Mesenchymal stem cell (in vitro differentiated cells and primary cell): ENCODE measurements around the gene HS2ST1.

Experiments
- DNase-seq: peaks from one replicate; pipeline ENCODE4 v3.0.0-alpha.2; 2013
- H2AFZ ChIP-seq: one replicate; pipeline ENCODE4 v1.6.1; 2013; ENCODE audit warnings: low read depth, mild to moderate bottlenecking, control low read depth, inconsistent platforms, low read length, moderate library complexity
- H2AK5ac ChIP-seq: 2 replicates; pipeline ENCODE4 v1.6.1; 2013; ENCODE audit warnings: low read length, moderate library complexity, mild to moderate bottlenecking, inconsistent platforms; ENCODE audit not compliant: severe bottlenecking
- H2BK120ac ChIP-seq: one replicate; pipeline ENCODE4 v1.6.1; 2013; ENCODE audit warnings: low read depth, mild to moderate bottlenecking, inconsistent platforms, low read length, moderate library complexity
- H2BK12ac ChIP-seq, 2 experiments: one replicate each; pipeline ENCODE4 v1.6.1; 2013; ENCODE audit warnings: inconsistent platforms in 2 of 2, low read length in 2 of 2, mild to moderate bottlenecking in 2 of 2, moderate library complexity in 2 of 2, control low read depth in 1 of 2
- H2BK15ac ChIP-seq: one replicate; pipeline ENCODE4 v1.6.1; 2013; ENCODE audit warnings: mild to moderate bottlenecking, low read depth, inconsistent platforms; ENCODE audit not compliant: poor library complexity, severe bottlenecking
- H2BK5ac ChIP-seq: 2 replicates; pipeline ENCODE4 v1.6.1; 2013; ENCODE audit warnings: low read depth, mild to moderate bottlenecking, low read length, control low read depth, inconsistent platforms; ENCODE audit not compliant: poor library complexity, severe bottlenecking
- H3K14ac ChIP-seq, 2 experiments: one replicate each; pipeline ENCODE4 v1.6.1; 2013; ENCODE audit warnings: inconsistent platforms in 2 of 2, low read length in 2 of 2, control low read depth in 1 of 2, mild to moderate bottlenecking in 1 of 2, moderate library complexity in 1 of 2
- H3K18ac ChIP-seq, 2 experiments: one replicate each; pipeline ENCODE4 v1.6.1; 2013; ENCODE audit warnings: inconsistent platforms in 2 of 2, low read length in 2 of 2, control low read depth in 1 of 2, low read depth in 1 of 2, mild to moderate bottlenecking in 1 of 2
- H3K23ac ChIP-seq, 2 experiments: one replicate each; pipeline ENCODE4 v1.6.1; 2013; ENCODE audit warnings: inconsistent platforms in 2 of 2, low read length in 2 of 2, mild to moderate bottlenecking in 2 of 2, moderate library complexity in 2 of 2, control low read depth in 1 of 2
- H3K27ac ChIP-seq: 2 replicates; pipeline ENCODE4 v1.5.1; 2013; ENCODE audit warnings: mild to moderate bottlenecking, moderate library complexity, low read length, control low read depth, inconsistent platforms; ENCODE audit not compliant: poor library complexity, severe bottlenecking
- H3K27me3 ChIP-seq, 2 experiments: 2 replicates each; pipeline versions ENCODE4 v1.6.1 to v1.7.0; 2013; ENCODE audit warnings: low read length in 2 of 2, mild to moderate bottlenecking in 2 of 2, moderate library complexity in 2 of 2, control low read depth in 1 of 2, inconsistent platforms in 1 of 2; ENCODE audit not compliant: control insufficient read depth in 1 of 2, insufficient read depth in 1 of 2
- H3K36me3 ChIP-seq, 2 experiments: 2 replicates each; pipeline versions ENCODE4 v1.6.1 to v1.7.0; 2013; ENCODE audit warnings: low read length in 2 of 2, control low read depth in 1 of 2, inconsistent platforms in 1 of 2, low read depth in 1 of 2, mild to moderate bottlenecking in 1 of 2; ENCODE audit not compliant: insufficient read depth in 2 of 2, control insufficient read depth in 1 of 2
- H3K4ac ChIP-seq, 2 experiments: one replicate each; pipeline ENCODE4 v1.6.1; 2013; ENCODE audit warnings: inconsistent platforms in 2 of 2, low read length in 2 of 2, mild to moderate bottlenecking in 2 of 2, moderate library complexity in 2 of 2, control low read depth in 1 of 2, low read depth in 1 of 2
- H3K4me1 ChIP-seq: 2 replicates; pipeline ENCODE4 v1.6.1; 2013; ENCODE audit warnings: low read depth, low read length, control low read depth; ENCODE audit not compliant: control insufficient read depth, insufficient read depth
- H3K4me2 ChIP-seq: 2 replicates; pipeline ENCODE4 v1.6.1; 2013; ENCODE audit warnings: low read length, mild to moderate bottlenecking, inconsistent platforms; ENCODE audit not compliant: poor library complexity, severe bottlenecking
- H3K4me3 ChIP-seq, 2 experiments: 2 replicates each; pipeline versions ENCODE4 v1.5.1 to v1.7.0; 2013; ENCODE audit warnings: low read length in 2 of 2, mild to moderate bottlenecking in 2 of 2, control low read depth in 1 of 2, low read depth in 1 of 2; ENCODE audit not compliant: insufficient read depth in 1 of 2
- H3K79me1 ChIP-seq: replicated peaks from 2 replicates; pipeline ENCODE4 v1.6.1; 2013; ENCODE audit warnings: mild to moderate bottlenecking, control low read depth, low read length, inconsistent platforms; ENCODE audit not compliant: poor library complexity, severe bottlenecking
- H3K9ac ChIP-seq: 2 replicates; pipeline ENCODE4 v1.7.0; 2013; ENCODE audit warnings: mild to moderate bottlenecking, low read length, moderate library complexity
- H3K9me3 ChIP-seq: 2 replicates; pipeline ENCODE4 v1.7.0; 2013; ENCODE audit warnings: mild to moderate bottlenecking, low read length; ENCODE audit not compliant: control insufficient read depth
- H4K8ac ChIP-seq: one replicate; pipeline ENCODE4 v1.6.1; 2013; ENCODE audit warnings: inconsistent platforms, mild to moderate bottlenecking, low read length, moderate library complexity
- H4K91ac ChIP-seq: one replicate; pipeline ENCODE4 v1.6.1; 2013; ENCODE audit warnings: mild to moderate bottlenecking, low read length, inconsistent platforms
- WGBS: methylation state at CpG from one replicate; pipeline ENCODE4 v1.1.7; 2013; ENCODE audit warnings: mixed read lengths; 5-methylcytosine and 5-hydroxymethylcytosine counted together

Gene HS2ST1

GRCh38 chr1:87039096-87039495 is 124.7 kb downstream of the HS2ST1 start:
- no peak overlapping the region for H3K23ac ChIP-seq
- no peak for DNase-seq
- H3K79me1 ChIP-seq, result peaks cover 6% of the 10 kb centered on the region
- no peaks in the 10 kb centered on the region for H3K4me1 ChIP-seq
- no peak overlapping the region for H4K91ac ChIP-seq
- H2BK5ac ChIP-seq, result no peak overlapping the region
- WGBS, result 96% methylated on average over 3 of the region's 3 CpGs
- H3K18ac ChIP-seq, result no peak overlapping the region
- H2BK15ac ChIP-seq, result no peak overlapping the region
- H3K9ac ChIP-seq, result no peak overlapping the region
- no peak overlapping the region for H2BK12ac ChIP-seq
- no peak overlapping the region for H3K14ac ChIP-seq
- no peaks in the 10 kb centered on the region for H3K27me3 ChIP-seq
- no peaks in the 10 kb centered on the region for H3K9me3 ChIP-seq
- H3K27ac ChIP-seq, result no peak overlapping the region
- H3K4me3 ChIP-seq, result no peak overlapping the region
- no peak overlapping the region for H4K8ac ChIP-seq
- no peak overlapping the region for H2BK120ac ChIP-seq
- H3K4me2 ChIP-seq, result no peak overlapping the region
- H3K36me3 ChIP-seq, result no peaks in the 10 kb centered on the region
- no peak overlapping the region for H3K4ac ChIP-seq
- H2AK5ac ChIP-seq, result no peak overlapping the region
- no peak overlapping the region for H2AFZ ChIP-seq

DNA sequence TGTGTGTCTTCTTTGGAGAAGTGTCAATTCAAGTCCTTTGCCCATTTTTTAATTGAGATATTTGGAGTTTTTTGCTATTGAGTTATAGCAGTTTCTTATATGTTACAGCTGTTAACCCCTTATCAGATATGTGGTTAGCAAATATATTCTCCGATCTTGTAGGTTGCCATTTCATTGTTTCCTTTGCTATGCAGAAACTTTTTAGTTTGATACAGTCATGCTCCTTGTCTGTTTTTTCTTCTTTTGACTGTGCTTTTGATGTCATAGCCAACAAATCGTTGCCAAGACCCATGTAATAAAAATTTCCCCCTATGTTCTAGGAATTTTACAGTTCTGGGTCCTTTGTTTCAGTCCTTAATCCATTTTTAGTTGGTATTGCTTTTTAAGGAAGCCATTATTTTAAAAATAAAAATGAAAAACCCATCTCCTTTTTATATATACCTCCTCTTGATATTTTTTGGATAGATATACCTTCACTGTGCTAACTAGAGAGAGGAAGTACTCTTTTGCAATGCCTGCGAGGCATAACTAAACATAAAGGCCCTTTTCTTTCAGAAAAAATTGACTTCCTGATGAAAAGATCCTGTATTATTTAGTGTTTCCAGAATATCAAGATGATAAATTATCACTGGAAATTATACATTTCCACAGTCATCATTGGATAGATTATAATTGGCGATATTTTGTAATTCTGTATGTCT is 127.8 kb downstream of the HS2ST1 start:
- no peak overlapping the region for H2AK5ac ChIP-seq
- no peak for DNase-seq
- peaks cover 10% of the 10 kb centered on the region for H3K79me1 ChIP-seq
- H3K4me1 ChIP-seq, result no peaks in the 10 kb centered on the region
- H3K23ac ChIP-seq, result no peak overlapping the region
- H2BK15ac ChIP-seq, result no peak overlapping the region
- H2BK5ac ChIP-seq, result no peak overlapping the region
- H3K36me3 ChIP-seq, result no peaks in the 10 kb centered on the region
- H4K8ac ChIP-seq, result no peak overlapping the region
- H2AFZ ChIP-seq, result no peak overlapping the region
- no peak overlapping the region for H3K9ac ChIP-seq
- no peak overlapping the region for H3K4me2 ChIP-seq
- 100% methylated on average over 2 of the region's 4 CpGs for WGBS
- H2BK12ac ChIP-seq, result no peak overlapping the region
- no peak overlapping the region for H2BK120ac ChIP-seq
- no peaks in the 10 kb centered on the region for H3K27me3 ChIP-seq
- H3K27ac ChIP-seq, result no peak overlapping the region
- H3K4ac ChIP-seq, result no peak overlapping the region
- no peaks in the 10 kb centered on the region for H3K9me3 ChIP-seq
- H4K91ac ChIP-seq, result no peak overlapping the region
- no peak overlapping the region for H3K14ac ChIP-seq
- no peak overlapping the region for H3K18ac ChIP-seq
- H3K4me3 ChIP-seq, result no peak overlapping the region

GRCh38 chr1:87044424-87044823 is 130.0 kb downstream of the HS2ST1 start:
- Histone ChIP-seq H2AK5ac (no peak overlapping the region), H3K27ac (no peak overlapping the region), H3K9ac (no peak overlapping the region)

DNA sequence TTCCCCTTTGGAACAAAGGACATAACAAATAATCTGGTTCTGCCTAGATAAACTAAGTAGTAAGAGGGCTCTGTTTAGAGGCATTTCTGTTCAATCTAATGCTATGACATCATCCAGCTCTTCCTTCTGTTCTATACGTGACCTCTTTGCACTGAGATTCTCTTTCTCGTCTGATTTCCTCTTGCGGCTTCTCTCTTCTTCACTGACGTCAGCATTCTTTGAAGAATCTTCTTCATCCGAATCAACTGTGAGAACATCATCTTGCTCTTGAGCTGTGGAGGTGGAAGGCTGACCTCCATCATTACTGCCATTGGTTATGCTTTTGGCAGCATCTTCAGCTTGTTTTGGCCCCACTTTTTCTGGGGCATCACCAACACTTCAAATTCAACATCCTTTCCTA is 130.4 kb downstream of the HS2ST1 start:
- Histone ChIP-seq H3K27ac (no peak overlapping the region), H2BK15ac (no peak overlapping the region), H3K18ac (no peak overlapping the region), H3K4ac (no peak overlapping the region), H3K4me2 (no peak overlapping the region), H2BK120ac (no peak overlapping the region), H2BK12ac (no peak overlapping the region), H3K23ac (no peak overlapping the region), H2AK5ac (no peak overlapping the region), H3K4me1 (no peaks in the 10 kb centered on the region), H3K27me3 (no peaks in the 10 kb centered on the region), H3K4me3 (no peak overlapping the region), H3K14ac (no peak overlapping the region), H3K9ac (no peak overlapping the region), H3K9me3 (no peaks in the 10 kb centered on the region), H4K91ac (no peak overlapping the region), H2BK5ac (no peak overlapping the region), H3K79me1 (peaks cover 8% of the 10 kb centered on the region), H3K36me3 (no peaks in the 10 kb centered on the region), H2AFZ (no peak overlapping the region), H4K8ac (no peak overlapping the region)
- no peak for DNase-seq
- WGBS, result 82% methylated on average over 5 of the region's 5 CpGs

More at GRCh38 chr1:87044424-87044823, 130.0 kb downstream of the HS2ST1 start:
- Histone ChIP-seq H3K4ac (no peak overlapping the region), H3K4me2 (no peak overlapping the region), H3K18ac (no peak overlapping the region), H3K4me1 (no peaks in the 10 kb centered on the region), H3K36me3 (no peaks in the 10 kb centered on the region), H3K23ac (no peak overlapping the region), H4K91ac (no peak overlapping the region), H3K79me1 (peaks cover 8% of the 10 kb centered on the region), H2AFZ (no peak overlapping the region), H3K4me3 (no peak overlapping the region), H3K27me3 (no peaks in the 10 kb centered on the region), H2BK12ac (no peak overlapping the region), H3K14ac (no peak overlapping the region), H2BK15ac (no peak overlapping the region), H4K8ac (no peak overlapping the region), H3K9me3 (no peaks in the 10 kb centered on the region), H2BK5ac (no peak overlapping the region), H2BK120ac (no peak overlapping the region)
- no peak for DNase-seq
